Loucy (cell line): ENCODE measurements around the gene SYNDIG1.

Experiments
- H2AFZ ChIP-seq: fragments of 200-600 bp; sonication (generic); 2 replicates; pipeline ENCODE4 v1.6.0; 2016; ENCODE audit warnings: antibody characterized with exemption, mild to moderate bottlenecking, low read length, moderate library complexity
- H3F3A ChIP-seq: fragments of 200-600 bp; 2 replicates; pipeline ENCODE4 v1.6.0; 2016; ENCODE audit warnings: antibody characterized with exemption, low read depth, mild to moderate bottlenecking
- H3K27me3 ChIP-seq: fragments of 200-600 bp; sonication (generic); 2 replicates; pipeline ENCODE4 v1.6.1; 2014; ENCODE audit warnings: low read length, mild to moderate bottlenecking; ENCODE audit not compliant: insufficient read depth, poor library complexity, severe bottlenecking
- H3K36me3 ChIP-seq: fragments of 200-600 bp; sonication (generic); 2 replicates; pipeline ENCODE4 v1.6.1; 2016; ENCODE audit warnings: low read length; ENCODE audit not compliant: insufficient read depth
- H3K4me1 ChIP-seq: fragments of 200-600 bp; sonication (generic); 2 replicates; pipeline ENCODE4 v1.5.1; 2014; ENCODE audit warnings: low read length, mild to moderate bottlenecking; ENCODE audit not compliant: insufficient read depth, poor library complexity, severe bottlenecking
- H3K4me2 ChIP-seq: fragments of 200-600 bp; sonication (generic); 2 replicates; pipeline ENCODE4 v1.6.0; 2014; ENCODE audit warnings: antibody characterized with exemption, low read length, low read depth, mild to moderate bottlenecking; ENCODE audit not compliant: poor library complexity, severe bottlenecking
- H3K4me3 ChIP-seq: fragments of 200-600 bp; sonication (generic); 2 replicates; pipeline ENCODE4 v1.5.1; 2014; ENCODE audit warnings: low read length, mild to moderate bottlenecking, mixed read lengths; ENCODE audit not compliant: poor library complexity, severe bottlenecking
- H3K79me2 ChIP-seq: fragments of 200-600 bp; sonication (generic); 2 replicates; pipeline ENCODE4 v1.6.1; 2014; ENCODE audit warnings: low read length; ENCODE audit not compliant: insufficient read depth
- H3K9ac ChIP-seq: fragments of 200-600 bp; sonication (generic); 2 replicates; pipeline ENCODE4 v1.6.0; 2014; ENCODE audit warnings: mild to moderate bottlenecking, low read depth, low read length, moderate library complexity; ENCODE audit not compliant: poor library complexity, severe bottlenecking
- H3K9me2 ChIP-seq: fragments of 200-600 bp; sonication (generic); replicated peaks from 2 replicates; pipeline ENCODE4 v1.6.1; 2016; ENCODE audit warnings: low read depth, low read length, mixed read lengths
- H3K9me3 ChIP-seq: fragments of 200-600 bp; sonication (generic); 2 replicates; pipeline ENCODE4 v1.6.1; 2014; ENCODE audit warnings: mild to moderate bottlenecking, antibody characterized with exemption, low read length, low read depth; ENCODE audit not compliant: insufficient read depth
- H4K20me1 ChIP-seq: fragments of 200-600 bp; sonication (generic); 2 replicates; pipeline ENCODE4 v1.6.0; 2014; ENCODE audit warnings: antibody characterized with exemption, low read length, mild to moderate bottlenecking; ENCODE audit not compliant: insufficient read depth, poor library complexity, severe bottlenecking
- CTCF ChIP-seq: fragments of 200-600 bp; sonication (generic); conservative IDR thresholded peaks from 2 replicates; pipeline ENCODE4 v1.5.1; 2014; ENCODE audit warnings: mild to moderate bottlenecking, antibody characterized with exemption, low read length
- EZH2phosphoT487 ChIP-seq: fragments of 200-600 bp; IDR thresholded peaks from 2 replicates; pipeline ENCODE4 v1.6.1; 2018; ENCODE audit warnings: antibody characterized with exemption, mild to moderate bottlenecking, moderate library complexity, borderline replicate concordance

SYNDIG1 gene

GRCh38 chr20:24487648-24488047 is 18.2 kb downstream of the SYNDIG1 start:
- H2AFZ ChIP-seq, result no peak overlapping the region
- no peaks in the 10 kb centered on the region for H3K4me1 ChIP-seq
- H3K9me3 ChIP-seq, result no peaks in the 10 kb centered on the region; the same call in 1 of the 2 replicates
- no peak overlapping the region for H3K9ac ChIP-seq
- H3K9me2 ChIP-seq, result no peaks in the 10 kb centered on the region
- no peak overlapping the region for H3K4me2 ChIP-seq
- H3F3A ChIP-seq, result no peaks in the 10 kb centered on the region
- H4K20me1 ChIP-seq, result no peaks in the 10 kb centered on the region
- no peak overlapping the region for H3K4me3 ChIP-seq
- no peaks in the 10 kb centered on the region for H3K36me3 ChIP-seq
- TF ChIP-seq CTCF (no peak), EZH2phosphoT487 (no peak)
- no peaks in the 10 kb centered on the region for H3K79me2 ChIP-seq
- no peaks in the 10 kb centered on the region for H3K27me3 ChIP-seq

- Histone ChIP-seq H3K9ac (no peak overlapping the region), H3K27me3 (no peaks in the 10 kb centered on the region), H3K4me2 (no peak overlapping the region), H3K4me3 (no peak overlapping the region), H2AFZ (no peak overlapping the region), H3F3A (no peaks in the 10 kb centered on the region), H3K9me3 (no peaks in the 10 kb centered on the region; the same call in 1 of the 2 replicates), H3K4me1 (no peaks in the 10 kb centered on the region), H3K79me2 (no peaks in the 10 kb centered on the region), H3K9me2 (no peaks in the 10 kb centered on the region), H3K36me3 (no peaks in the 10 kb centered on the region), H4K20me1 (no peaks in the 10 kb centered on the region)
- TF ChIP-seq CTCF (no peak), EZH2phosphoT487 (no peak)
These were observed 18.8 kb downstream of the SYNDIG1 start for GRCh38 chr20:24488064-24488799.

GRCh38 chr20:24488800-24489175 is 19.4 kb downstream of the SYNDIG1 start:
- no peaks in the 10 kb centered on the region for H3K27me3 ChIP-seq
- H2AFZ ChIP-seq, result no peak overlapping the region

More at GRCh38 chr20:24488800-24489175, 19.4 kb downstream of the SYNDIG1 start:
- Histone ChIP-seq H3F3A (no peaks in the 10 kb centered on the region), H3K4me3 (no peak overlapping the region), H4K20me1 (no peaks in the 10 kb centered on the region), H3K9me3 (no peaks in the 10 kb centered on the region; the same call in 1 of the 2 replicates), H3K36me3 (no peaks in the 10 kb centered on the region), H3K79me2 (no peaks in the 10 kb centered on the region), H3K9ac (no peak overlapping the region), H3K4me1 (no peaks in the 10 kb centered on the region), H3K4me2 (no peak overlapping the region), H3K9me2 (no peaks in the 10 kb centered on the region)
- TF ChIP-seq CTCF, result no peak
- no peak for TF ChIP-seq EZH2phosphoT487
